Fibroblast of skin of left quadriceps (primary cell): ENCODE data around the gene KIAA1958.
"Not testable (repeated sequence)": the region's sequence is repeated elsewhere in the genome, so short reads cannot be mapped to it uniquely, and the experiment has no call there.

Experiments
- DNase-seq, 2 experiments: peaks; one replicate each; pipeline ENCODE4 v3.0.0-alpha.2; 2013; ENCODE audit warnings: low read depth in 2 of 2

The KIAA1958 gene

DNA sequence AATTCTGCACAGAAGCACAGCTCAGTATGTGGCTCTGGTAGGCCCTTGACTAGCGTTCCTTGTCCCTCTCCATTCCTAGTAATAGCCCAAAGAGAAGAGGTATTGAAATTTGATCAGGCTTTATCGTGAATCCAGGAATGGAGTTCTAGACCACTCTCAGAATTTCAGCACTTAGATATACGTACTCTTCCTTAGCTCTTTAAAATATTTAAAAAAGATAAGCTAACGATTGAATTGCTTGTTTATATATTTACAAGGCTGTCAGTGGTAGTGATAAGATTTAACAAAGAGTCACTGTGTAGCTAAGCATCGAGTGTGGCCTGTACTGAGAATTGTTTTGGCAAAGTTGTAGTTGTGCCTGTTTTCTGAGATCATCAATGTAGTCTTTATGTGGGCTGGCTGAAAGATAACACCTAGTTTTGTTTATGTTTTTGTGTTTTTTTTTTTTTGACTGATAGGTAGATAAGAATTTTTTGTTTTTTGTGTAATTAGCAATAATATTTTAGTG, 2.5 kb downstream of the KIAA1958 start:
- DNase-seq = no peak

DNA sequence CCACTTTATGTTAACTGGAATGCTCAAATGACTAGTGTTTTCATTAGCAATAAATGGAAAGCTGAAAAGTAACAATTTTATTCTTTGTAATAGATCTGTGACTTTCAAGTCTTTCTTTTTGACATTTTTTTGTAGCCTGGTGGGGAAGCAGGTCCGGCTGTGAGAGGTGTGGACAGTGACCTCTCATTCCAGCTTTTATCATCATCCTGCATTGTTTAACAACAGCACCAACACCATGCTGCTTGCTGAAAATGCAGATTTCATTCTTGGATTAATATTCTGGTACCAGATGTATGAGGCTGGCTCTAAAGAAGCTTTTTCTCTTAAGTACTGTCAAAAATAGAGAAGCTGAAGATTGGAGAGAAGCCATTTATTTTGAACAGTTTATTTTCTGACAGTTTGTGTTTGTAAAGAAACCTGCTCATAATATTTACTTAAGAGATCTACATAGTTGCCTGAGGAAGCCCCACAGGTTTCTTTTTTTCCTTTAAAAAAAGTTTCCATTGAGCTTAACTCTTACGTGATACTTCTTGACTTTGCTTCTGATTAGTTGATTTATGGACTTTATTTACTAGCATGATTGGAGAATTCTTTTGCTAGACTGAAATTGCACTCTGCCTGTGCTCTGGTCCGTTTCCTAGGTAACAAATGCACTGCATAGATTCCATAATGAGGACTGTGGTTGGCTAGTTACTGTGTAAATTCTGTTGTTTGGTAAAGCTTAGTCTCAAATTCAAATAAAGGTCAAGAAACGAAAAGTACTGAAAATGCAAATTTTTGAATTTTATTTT, 3.4 kb downstream of the KIAA1958 start:
- no peak for DNase-seq

DNA sequence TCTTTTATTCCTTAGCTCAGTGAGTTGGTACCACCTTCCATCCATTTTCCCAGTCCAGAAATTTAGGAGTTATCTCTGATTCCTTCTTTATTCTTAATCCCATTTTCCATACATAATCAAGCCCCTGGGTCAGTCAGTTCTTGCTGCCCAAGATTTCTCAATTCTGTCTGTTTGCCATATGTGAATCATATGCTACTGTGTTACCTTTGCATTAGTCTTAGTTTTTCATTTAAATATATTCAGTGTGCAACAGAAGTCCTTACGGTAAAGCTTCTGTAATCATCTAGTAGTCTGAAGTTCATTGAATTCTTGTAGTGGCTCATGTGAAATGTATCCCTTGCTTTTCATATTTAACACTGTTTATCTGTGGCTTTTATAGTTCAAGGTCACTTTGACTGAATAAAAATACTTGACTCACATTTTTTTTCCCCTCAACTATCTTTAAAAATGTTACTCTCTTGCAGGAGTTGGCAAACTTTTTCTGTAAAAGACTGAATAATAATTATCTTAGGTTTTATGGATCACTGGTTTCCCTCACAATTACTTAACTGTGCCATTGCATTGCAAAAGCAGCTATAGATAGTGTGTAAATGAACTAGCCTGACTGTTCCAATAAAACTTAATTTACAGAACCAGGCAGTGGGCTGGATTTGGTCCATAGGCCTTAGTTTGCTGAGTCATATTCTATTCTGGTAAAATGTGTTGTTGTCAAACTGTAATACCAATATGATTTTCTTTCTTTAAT, 6.9 kb downstream of the KIAA1958 start:
- DNase-seq = no peak

DNA sequence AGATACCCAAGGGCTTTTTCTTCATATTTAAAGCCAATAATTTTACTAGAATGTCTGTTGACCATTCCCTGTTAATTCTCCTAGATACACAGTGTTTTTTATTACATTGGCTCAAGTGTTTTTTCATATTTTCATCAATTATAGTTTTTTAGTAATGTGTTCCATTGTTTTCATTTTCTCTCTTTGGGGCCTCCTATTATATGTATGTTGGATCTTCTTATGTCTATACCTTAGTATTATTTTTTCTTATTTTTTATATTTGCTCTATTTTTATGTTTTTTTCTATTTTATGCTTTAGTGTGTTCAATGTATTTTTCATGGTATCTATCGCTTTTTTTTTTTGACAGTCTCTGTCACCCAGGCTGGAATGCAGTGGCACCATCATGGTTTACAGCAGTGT, 7.5 kb downstream of the KIAA1958 start:
- DNase-seq = no peak

DNA sequence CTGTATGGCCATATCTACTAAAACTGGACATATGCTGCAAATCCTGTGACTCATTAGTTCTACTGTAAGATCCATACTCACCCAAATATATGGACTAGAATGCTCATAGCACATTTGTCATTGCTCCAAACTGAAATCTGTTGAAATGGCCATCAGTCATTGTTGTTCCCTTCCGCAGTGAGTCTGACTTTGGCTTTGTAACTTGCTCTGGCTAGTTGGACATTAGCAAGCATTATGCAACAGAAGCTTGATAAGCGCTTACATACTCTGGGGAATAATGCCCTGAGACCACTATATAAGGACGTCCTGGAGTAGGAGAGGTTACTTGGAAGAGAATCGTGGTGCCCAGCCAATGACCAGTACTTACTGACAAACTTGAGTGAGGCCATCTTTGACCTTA, 9.0 kb downstream of the KIAA1958 start:
- no peak for DNase-seq

DNA sequence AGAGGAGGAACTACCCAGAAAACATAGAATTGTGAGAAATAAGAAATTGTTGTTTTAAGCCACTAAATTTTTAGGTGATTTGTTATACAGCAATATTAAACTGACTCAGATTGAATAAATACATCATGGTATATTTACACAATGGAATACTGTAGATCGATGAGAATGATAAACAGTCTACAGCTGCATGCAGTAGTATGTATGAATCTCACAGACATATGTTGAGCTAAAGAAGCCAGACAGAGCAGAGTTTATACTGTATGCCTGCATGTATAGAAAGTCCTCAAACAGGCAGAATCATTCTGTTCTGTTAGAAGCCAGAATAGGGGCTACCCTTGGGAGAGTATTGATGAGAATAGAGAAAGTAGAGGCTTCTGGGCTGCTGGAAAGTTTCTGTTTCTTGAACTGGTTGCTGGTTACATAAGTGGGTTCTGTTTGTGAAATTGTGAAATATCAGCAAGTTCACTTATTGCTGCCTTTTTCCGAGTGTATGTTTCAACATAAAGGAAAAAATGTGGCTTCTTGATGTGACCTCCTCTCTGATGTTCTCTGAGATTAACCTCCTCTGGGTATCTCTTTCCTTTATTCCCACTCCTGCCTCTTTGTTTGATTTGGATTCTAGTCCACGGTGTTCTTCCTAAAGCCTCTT, 9.6 kb downstream of the KIAA1958 start:
- no peak for DNase-seq

DNA sequence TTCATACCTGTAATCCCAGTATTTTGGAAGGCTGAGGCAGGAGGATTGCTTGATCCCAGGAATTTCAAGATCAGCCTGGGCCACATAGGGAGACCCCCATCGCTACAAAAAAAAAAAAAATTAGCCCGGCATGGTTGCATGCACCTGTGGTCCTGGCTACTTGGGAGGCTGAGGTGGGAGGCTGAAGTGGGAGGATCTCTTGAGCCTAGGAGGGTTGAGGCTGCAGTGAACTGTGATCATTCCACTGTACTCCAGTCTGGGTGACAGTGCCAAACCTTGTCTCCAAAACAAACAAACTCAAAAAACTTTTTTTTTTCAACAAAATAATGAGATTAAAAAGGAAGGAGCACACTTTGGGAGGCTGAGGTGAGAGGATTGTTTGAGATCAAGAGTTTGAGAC, 14.2 kb downstream of the KIAA1958 start:
- no peak for DNase-seq

DNA sequence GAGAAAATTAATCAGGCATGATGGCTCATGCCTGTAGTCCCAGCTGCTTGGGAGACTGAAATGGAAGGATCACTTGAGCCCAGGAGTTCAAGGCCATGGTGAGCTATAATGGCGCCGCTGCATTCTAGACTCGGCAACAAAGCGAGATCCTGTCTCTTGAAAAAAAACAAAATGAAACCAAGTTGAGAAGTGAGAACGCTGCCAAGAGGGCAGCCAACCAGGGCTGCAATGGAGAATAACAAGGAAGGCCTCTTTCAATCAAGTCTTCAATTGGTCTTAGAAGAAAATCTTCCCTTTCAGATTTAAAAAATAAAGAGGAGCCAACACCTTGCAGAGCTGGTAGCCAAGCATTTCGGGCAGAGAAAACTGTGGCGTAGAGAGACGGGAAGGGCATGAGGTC, 14.7 kb downstream of the KIAA1958 start:
- DNase-seq = no peak

DNA sequence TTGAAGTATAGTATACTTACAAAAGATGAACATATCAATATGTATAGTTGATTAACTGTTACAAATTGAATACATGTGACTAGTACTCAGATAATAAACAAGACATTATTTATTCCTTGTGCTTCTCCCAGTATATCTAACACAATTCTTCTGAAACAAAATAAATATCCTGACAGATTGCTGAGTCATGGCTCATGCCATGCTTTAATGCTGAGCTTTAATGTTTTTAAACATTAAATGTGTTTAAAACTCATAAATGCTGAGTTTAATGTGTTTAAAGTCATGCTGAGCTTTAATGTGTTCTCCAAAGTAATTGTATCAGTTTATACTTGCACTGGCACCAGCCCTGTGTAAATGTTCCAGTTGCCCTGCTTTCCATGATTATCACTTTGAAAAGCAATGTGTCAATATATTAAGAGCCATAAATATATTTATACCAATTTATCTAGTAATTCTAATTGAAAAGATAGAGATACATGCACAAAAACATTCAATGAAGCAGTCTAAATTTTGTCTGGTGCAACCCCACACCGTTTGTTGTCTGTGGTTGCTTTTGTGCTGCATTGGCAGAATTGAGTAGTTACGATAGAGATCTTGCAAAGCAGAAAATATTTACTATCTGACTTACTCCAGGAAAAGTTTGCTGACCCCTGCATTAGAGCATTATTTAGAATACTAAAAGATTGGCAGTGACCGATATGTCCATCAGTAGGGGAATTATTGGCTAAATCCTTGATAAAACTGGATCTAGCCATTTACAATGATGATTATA, 15.7 kb downstream of the KIAA1958 start:
- no peak for DNase-seq

DNA sequence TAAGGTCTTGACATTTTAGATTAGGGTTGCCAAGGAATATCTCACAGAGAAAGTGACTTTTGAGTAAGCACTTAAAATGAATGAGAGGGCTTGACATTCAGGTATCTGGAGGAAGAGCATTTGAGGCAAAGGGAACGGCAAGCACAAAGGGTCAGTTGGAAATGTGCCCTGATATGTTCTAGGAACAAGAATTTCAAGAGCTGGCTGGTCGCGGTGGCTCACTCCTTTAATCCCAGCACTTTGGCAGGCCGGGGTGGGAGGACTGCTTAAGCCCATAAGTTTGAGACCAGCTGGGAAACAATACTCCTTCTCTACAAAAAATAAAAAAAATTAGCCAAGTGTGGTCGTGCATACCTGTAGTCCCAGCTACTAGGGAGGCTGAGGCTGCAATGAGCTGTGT, 16.5 kb downstream of the KIAA1958 start:
- no peak for DNase-seq

DNA sequence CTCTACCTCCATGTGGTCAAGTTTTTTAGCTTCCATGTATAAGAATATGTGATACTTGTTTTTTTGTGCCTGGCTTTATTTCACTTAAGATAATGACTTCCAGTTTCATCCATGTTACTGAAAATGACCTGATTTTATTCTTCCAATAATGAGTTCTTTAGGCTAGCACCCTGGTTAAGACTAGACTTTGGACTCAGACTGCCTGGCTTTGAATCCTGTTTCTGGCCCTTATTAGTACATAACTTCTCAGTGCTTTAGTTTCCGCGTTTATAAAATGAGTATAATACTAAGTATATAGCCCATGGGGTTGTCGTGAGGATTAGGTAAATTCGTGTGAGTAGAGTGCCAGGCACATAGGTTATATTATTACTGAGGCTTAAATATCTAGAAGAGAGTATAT, 18.5 kb downstream of the KIAA1958 start:
- DNase-seq = no peak

DNA sequence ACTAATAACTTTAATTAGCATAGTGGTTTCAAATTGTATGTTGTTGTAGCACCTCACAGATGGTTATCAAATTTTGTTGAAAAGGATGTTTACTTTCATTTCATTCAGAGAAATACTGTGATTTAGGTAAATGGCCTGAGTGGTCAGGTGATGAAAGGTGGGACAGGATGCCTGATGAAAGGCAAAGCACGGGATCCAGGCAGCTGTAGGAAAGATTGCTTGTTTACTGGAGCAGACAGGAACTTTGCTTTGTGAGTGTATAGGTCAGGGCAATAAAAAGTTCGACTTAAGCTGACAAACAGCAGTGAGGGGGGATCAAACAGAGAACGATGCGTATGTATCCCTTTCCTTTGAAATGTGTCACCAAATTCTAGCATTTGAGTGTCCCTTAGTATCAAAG, 19.0 kb downstream of the KIAA1958 start:
- DNase-seq = no peak

DNA sequence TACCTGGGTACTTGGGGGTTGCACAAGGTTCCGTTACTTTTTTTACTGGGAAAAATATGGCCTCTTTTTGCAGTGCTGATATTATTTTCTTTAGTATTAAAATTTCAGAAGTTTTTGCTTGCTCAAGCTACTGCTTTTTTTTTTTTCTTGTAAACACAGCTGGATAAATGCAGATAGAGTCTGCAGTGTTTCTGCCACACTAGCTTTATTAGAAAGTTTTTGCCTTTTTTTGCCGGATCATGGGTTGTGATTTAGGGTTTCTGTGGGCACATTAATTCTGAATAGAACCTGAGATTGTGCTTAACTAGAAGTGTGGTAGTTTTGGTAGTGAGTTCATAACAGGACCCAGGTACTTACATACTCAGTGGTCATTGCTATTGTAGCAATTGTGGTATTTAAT, 19.9 kb downstream of the KIAA1958 start:
- DNase-seq = no peak

DNA sequence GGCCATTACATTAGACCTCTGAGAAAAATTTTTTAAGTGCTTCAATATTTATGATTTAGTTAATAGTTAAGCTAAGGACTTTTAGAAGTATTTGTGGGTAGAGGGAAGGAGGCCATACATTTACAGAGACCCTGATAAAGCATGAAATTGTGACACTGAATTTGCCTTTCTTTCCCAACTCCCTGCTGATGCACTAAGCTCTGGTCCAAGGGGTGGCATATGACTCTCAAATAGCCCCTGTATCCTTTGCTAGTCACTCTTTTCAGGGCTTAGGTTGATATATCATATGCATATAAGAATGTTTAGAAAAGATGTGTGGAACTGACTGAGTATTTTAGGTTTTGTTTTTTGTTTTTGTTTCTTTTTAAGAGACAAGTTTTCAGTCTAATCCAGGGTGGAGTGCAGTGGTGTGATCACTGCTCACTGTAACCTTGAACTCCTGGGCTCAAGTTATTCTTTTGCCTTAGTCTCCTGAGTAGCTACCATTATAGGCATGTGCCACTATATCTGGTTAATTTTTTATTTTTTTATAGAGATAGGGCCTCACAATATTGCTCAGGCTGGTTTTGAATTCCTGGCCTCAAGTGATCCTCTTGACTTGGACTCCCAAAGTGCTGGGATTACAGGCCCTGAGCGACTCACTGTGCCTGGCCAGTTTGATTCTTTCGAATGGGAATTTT, 20.5 kb downstream of the KIAA1958 start:
- no peak for DNase-seq

DNA sequence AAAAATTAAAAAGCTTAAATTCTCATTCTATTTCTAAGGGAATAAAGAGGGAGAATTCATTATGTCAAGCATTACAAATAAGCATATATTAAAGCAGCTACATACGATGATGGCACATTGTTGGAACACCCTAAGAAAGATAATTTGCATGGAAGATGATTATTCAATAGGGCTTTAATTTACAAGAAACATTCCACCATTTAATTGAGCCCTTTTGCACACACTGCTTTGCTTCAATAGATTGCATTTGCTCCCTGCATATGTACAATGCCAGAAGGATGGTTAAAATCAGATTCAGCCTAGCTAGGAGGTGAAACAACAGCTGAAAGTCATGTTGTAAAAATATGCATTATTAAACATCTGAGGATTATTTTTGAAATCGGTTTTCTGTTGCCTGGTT, 21.8 kb downstream of the KIAA1958 start:
- no peak for DNase-seq

DNA sequence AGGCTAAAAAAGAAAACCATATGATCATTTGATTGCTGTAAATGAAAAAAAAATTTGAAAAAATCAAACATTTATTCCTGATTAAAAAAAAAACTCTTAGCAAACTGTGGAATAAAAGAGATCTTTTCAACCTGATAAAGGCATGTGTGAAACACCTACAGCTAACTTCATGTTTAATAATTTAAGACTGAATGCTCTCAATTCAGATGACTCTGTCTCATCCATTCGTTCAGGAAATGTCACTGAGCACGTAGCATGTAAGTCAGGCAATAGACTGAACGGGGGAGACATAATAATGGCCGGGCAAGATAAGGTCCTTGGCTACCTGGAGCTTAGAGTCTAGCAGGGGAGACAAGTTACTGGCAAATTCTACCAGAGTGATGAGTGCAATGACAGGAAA, 25.8 kb downstream of the KIAA1958 start:
- not testable (repeated sequence) for DNase-seq

DNA sequence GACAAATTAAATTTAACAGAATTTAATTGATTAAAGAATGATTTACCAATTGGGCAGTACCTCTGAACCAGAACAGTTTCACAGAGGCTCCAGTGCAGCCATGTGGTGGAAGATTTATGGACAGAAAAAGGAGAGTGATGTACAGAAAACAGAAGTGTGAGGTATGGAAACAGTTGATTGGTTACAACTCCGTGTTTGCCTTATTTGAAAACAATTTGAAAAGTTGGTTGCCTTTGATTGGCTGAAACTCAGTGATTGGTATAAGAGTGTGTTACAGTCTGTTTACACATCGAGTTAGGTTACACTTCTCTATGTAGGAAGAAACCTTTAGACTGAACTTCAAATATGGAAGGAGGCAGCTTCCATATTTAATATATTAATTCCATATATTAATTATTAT, 30.1 kb downstream of the KIAA1958 start:
- DNase-seq = no peak

DNA sequence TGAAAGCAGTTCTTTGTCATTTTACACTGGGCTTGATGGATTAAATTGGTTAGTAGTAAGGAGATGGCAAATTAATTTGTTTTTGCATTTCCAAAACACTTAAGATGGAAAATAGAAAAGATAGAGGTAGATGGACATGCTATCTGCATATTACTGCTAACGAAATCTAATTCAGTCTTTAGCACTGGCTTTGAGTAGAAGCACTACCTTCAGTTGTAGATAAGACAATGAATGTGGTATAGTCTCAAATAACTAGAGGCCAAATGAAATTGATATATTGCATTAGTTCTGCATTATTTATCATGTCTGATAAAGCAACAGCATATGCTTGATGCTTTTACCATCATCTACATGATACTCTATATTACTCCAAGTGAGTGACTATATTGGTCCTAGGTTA, 33.4 kb downstream of the KIAA1958 start:
- DNase-seq = no peak

DNA sequence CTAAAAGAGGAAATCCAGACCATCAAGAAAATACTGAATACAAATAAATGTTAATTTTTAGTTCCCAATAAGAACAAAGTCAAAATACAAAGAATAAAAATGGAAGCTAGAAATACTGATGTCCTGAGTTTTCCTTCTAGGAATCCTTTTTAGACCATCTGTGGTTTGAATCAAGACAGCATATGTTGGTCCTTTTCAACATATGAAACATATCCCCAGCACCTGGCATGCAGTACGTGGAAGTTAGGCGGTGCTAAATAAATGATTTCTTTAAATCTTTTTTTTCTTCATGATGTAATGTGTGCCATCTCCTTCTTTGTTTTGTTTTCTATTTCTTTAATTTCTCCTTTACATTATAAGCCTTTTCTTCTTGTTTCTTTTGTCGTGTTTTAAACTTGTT, 34.0 kb downstream of the KIAA1958 start:
- no peak for DNase-seq

DNA sequence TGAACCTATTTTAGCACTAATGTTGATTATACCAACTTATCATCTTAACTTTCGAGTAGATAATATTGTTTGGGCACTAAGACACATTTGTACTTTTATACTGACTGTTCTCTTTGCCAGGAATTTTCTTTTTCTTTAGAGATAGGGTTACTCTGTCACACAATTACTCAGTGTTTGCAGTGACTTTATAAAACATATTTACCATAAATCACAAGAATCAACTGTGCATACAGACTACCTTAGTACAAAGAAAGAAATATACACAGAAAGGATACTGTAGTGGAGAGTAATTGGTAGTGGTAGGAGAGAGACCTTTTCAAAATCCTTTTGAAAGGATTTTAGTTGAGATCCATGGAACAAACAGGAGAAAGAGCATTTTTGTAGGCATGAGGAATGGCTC, 40.3 kb downstream of the KIAA1958 start:
- no peak for DNase-seq

DNA sequence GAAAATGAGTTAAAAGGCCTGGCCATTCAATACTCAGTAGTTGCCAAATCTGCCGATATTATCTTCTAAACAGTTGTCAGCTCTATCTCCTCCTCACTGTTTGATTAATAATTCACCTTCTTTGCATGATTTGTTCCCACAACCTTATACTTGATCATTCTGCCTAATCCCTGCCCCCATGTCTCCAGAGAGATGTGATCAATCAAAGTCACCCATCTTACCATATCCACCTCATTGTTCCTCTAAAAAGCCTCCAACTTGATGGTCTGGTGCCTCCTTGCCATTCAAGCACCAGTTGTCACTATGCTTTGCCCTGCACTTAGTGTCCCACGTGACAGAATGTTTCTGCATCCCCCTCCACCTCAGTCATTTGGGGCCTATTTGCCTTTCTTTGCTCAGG, 41.3 kb downstream of the KIAA1958 start:
- no peak for DNase-seq
